BE2C (cell line): ENCODE data around the gene ASB5. TPM values are rescaled to one million over a fixed set of nuclear protein-coding genes. Genes with fewer than 3 reads are reported as not detected.

Source experiments
- DNase-seq: peaks from one replicate; pipeline ENCODE4 v3.0.0-alpha.2; 2020
- H3K27me3 ChIP-seq: fragments of 250-450 bp; sonication (Bioruptor Pico); 2 replicates; pipeline ENCODE4 v1.5.1; 2020; ENCODE audit warnings: mild to moderate bottlenecking
- H3K36me3 ChIP-seq: fragments of 250-450 bp; sonication (Bioruptor Pico); 2 replicates; pipeline ENCODE4 v1.5.1; 2020; ENCODE audit warnings: mild to moderate bottlenecking
- H3K4me1 ChIP-seq: fragments of 250-450 bp; sonication (Bioruptor Pico); 2 replicates; pipeline ENCODE4 v1.5.1; 2020
- H3K4me3 ChIP-seq: 2 replicates; pipeline ENCODE4 v1.5.1; 2011; ENCODE audit warnings: low read depth, low read length
- H3K9me3 ChIP-seq: fragments of 250-450 bp; sonication (Bioruptor Pico); 2 replicates; pipeline ENCODE4 v1.5.1; 2020
- CTCF ChIP-seq: IDR thresholded peaks from 2 replicates; pipeline ENCODE4 v1.5.1; 2012; ENCODE audit warnings: mild to moderate bottlenecking, low read depth, low read length
- polyA plus RNA-seq: library from polyadenylated mRNA; unstranded; fragments of >200 nt; gene quantifications from one replicate; pipeline ENCODE4 v1.2.1, GENCODE V29; 2012; ENCODE audit warnings: low read depth, missing spikeins; ENCODE audit not compliant: insufficient read length, insufficient read depth

The ASB5 gene
- not detected for polyA plus RNA-seq

- TF ChIP-seq CTCF: no peak
- no peaks in the 10 kb centered on the region for H3K27me3 ChIP-seq
- no peaks in the 10 kb centered on the region for H3K9me3 ChIP-seq
- H3K4me3 ChIP-seq: no peak within 1 kb of the TSS
- DNase-seq: no peak
- no peaks in the 10 kb centered on the region for H3K36me3 ChIP-seq
- H3K4me1 ChIP-seq: no peaks in the 10 kb centered on the region; the same call in 1 of the 2 replicates
Observed at GRCh38 chr4:176268963-176269362, at the start of gene ASB5. ASB5 (minus strand) TSS chr4:176269222; CDS start chr4:176269108, 114 bp downstream.

- TF ChIP-seq CTCF: no peak
Observed at GRCh38 chr4:176313596-176314336, 44.7 kb upstream of the ASB5 start.

GRCh38 chr4:176309772-176310171 is 40.8 kb upstream of the ASB5 start:
- H3K4me1 ChIP-seq: no peaks in the 10 kb centered on the region
- H3K27me3 ChIP-seq: no peaks in the 10 kb centered on the region
- no peak for TF ChIP-seq CTCF
- no peaks in the 10 kb centered on the region for H3K9me3 ChIP-seq
- no peaks in the 10 kb centered on the region for H3K36me3 ChIP-seq
- no peak for DNase-seq
- no peak overlapping the region for H3K4me3 ChIP-seq

More at GRCh38 chr4:176313596-176314336, 44.7 kb upstream of the ASB5 start:
- no peaks in the 10 kb centered on the region for H3K27me3 ChIP-seq
- no peaks in the 10 kb centered on the region for H3K36me3 ChIP-seq
- H3K4me3 ChIP-seq: no peak overlapping the region
- no peaks in the 10 kb centered on the region for H3K4me1 ChIP-seq
- DNase-seq: no peak
- no peaks in the 10 kb centered on the region for H3K9me3 ChIP-seq

- H3K4me3 ChIP-seq: no peak overlapping the region
- no peaks in the 10 kb centered on the region for H3K9me3 ChIP-seq
- H3K4me1 ChIP-seq: no peaks in the 10 kb centered on the region
- TF ChIP-seq CTCF: no peak
- no peaks in the 10 kb centered on the region for H3K36me3 ChIP-seq
- no peak for DNase-seq
- no peaks in the 10 kb centered on the region for H3K27me3 ChIP-seq
Observed at GRCh38 chr4:176309046-176309445, 40.0 kb upstream of the ASB5 start.

- Histone ChIP-seq H3K4me1 (no peaks in the 10 kb centered on the region), H3K4me3 (no peak overlapping the region), H3K9me3 (no peaks in the 10 kb centered on the region), H3K27me3 (no peaks in the 10 kb centered on the region), H3K36me3 (no peaks in the 10 kb centered on the region)
- TF ChIP-seq CTCF: no peak
- DNase-seq: no peak
Observed at GRCh38 chr4:176308441-176308840, 39.4 kb upstream of the ASB5 start.

GRCh38 chr4:176307666-176307930 is 38.6 kb upstream of the ASB5 start:
- TF ChIP-seq CTCF: no peak
- H3K4me3 ChIP-seq: no peak overlapping the region
- no peaks in the 10 kb centered on the region for H3K4me1 ChIP-seq
- no peaks in the 10 kb centered on the region for H3K36me3 ChIP-seq
- no peaks in the 10 kb centered on the region for H3K27me3 ChIP-seq
- no peak for DNase-seq
- no peaks in the 10 kb centered on the region for H3K9me3 ChIP-seq
